ENCODE data around the gene SLC15A3. TPM values are rescaled to one million over a fixed set of nuclear protein-coding genes. Genes with fewer than 3 reads are reported as not detected.

SLC15A3 gene
- total RNA-seq, 2 experiments from 2014 or later, result 10.5 to 11.9 TPM

- TF ChIP-seq CTCF (IDR thresholded peaks at IDR 0.05), result no peak
- peaks cover 14% of the 10 kb centered on the region for H3K36me3 ChIP-seq (ENCODE audit: insufficient read depth, low read length)
- no peaks in the 10 kb centered on the region for H3K27me3 ChIP-seq (ENCODE audit: control insufficient read depth in 1 of 2, insufficient read depth in 2 of 2, low read length in 2 of 2)
- POLR2A ChIA-PET, result interaction anchor here (0.9 to 4.7 kb wide), 15 partner anchors 9 to 515 kb away, joined by 3 to 43 read pairs (median 4); partner anchors contain the start of genes CCDC86, CPSF7, CYB561A3 and PRPF19
- ATAC-seq (ENCODE audit: poor library complexity), result peak; percentile 12
- intact Hi-C loops (cut with DNase I, micrococcal nuclease), result loop anchor here (1.0 to 5.0 kb wide), 4 partner anchors 8 to 418 kb away; partner anchors contain the start of genes PRPF19 (in 2 of the 2), DDB1 (in 1 of the 2), SLC15A3 (in 1 of the 2) and TKFC (in 1 of the 2)
- H3K27ac ChIP-seq (ENCODE audit: low read depth in 1 of 2, low read length in 2 of 2), result peak overlapping the region; percentile 97 to 98
- Mint-ChIP-seq H3K9me3 (no peaks in the 10 kb centered on the region), H3K27ac (peak overlapping the region; percentile 92), H3K4me1 (ENCODE audit: low read depth) (peaks cover 65% of the 10 kb centered on the region), H3K4me3 (peak overlapping the region; percentile 96), H3K27me3 (no peaks in the 10 kb centered on the region), H3K36me3 (ENCODE audit: low read depth) (peaks cover 31% of the 10 kb centered on the region)
- H3K4me3 ChIP-seq (ENCODE audit: low read length), result peak overlapping the region; percentile 95
- H3K4me1 ChIP-seq (ENCODE audit: insufficient read depth, low read length), result peaks cover 70% of the 10 kb centered on the region
- DNase-seq, result peak in 7 of 14 experiments; percentile 11 to 67 (median 35)
- H3K9me3 ChIP-seq (ENCODE audit: control insufficient read depth in 1 of 2, insufficient read depth in 1 of 2, low read length in 2 of 2), result no peaks in the 10 kb centered on the region
- CTCF ChIA-PET, result interaction anchor here (1.2 to 3.6 kb wide), 15 partner anchors 9 to 246 kb away, joined by 3 to 30 read pairs (median 5); partner anchors contain the start of genes CD6, PRPF19, SLC15A3 and TMEM132A
Measured at GRCh38 chr11:60914633-60915247, 37.2 kb downstream of the SLC15A3 start.

GRCh38 chr11:60913793-60914632 lies 38.0 kb downstream of the SLC15A3 start, which contains the start of gene TMEM109:
TSS of gene TMEM109 (plus strand) at chr11:60914158. CDS start at chr11:60919694, 5,536 bp downstream.
- no peak for TF ChIP-seq CTCF (IDR thresholded peaks at IDR 0.05)
- peak within 1 kb of the TSS; percentile 97 to 98 for H3K27ac ChIP-seq (ENCODE audit: low read depth in 1 of 2, low read length in 2 of 2)
- POLR2A ChIA-PET, result interaction anchor here (0.7 to 4.7 kb wide), 24 partner anchors 8 to 516 kb away, joined by 3 to 43 read pairs (median 4); partner anchors contain the start of genes CCDC86, CPSF7, CYB561A3 and PRPF19
- CTCF ChIA-PET, result interaction anchor here (1.5 to 3.6 kb wide), 6 partner anchors 8 to 131 kb away, joined by 3 to 30 read pairs (median 10); partner anchors contain the start of genes CD6 and PRPF19
- peak; percentile 67 for ATAC-seq (ENCODE audit: poor library complexity)
- H3K4me1 ChIP-seq (ENCODE audit: insufficient read depth, low read length), result peaks cover 68% of the 10 kb centered on the region
- intact Hi-C loops (cut with DNase I, micrococcal nuclease), result loop anchor here (1.0 to 5.0 kb wide), 3 partner anchors 8 to 418 kb away; partner anchors contain the start of genes PRPF19 (in 2 of the 2), DDB1 (in 1 of the 2) and TKFC (in 1 of the 2)
- peak within 1 kb of the TSS; percentile 95 for H3K4me3 ChIP-seq (ENCODE audit: low read length)
- H3K27me3 ChIP-seq (ENCODE audit: control insufficient read depth in 1 of 2, insufficient read depth in 2 of 2, low read length in 2 of 2), result no peaks in the 10 kb centered on the region
- H3K36me3 ChIP-seq (ENCODE audit: insufficient read depth, low read length), result peaks cover 10% of the 10 kb centered on the region
- Mint-ChIP-seq H3K27ac (peak within 1 kb of the TSS; percentile 92), H3K36me3 (ENCODE audit: low read depth) (peaks cover 24% of the 10 kb centered on the region), H3K4me3 (peak within 1 kb of the TSS; percentile 98), H3K27me3 (no peaks in the 10 kb centered on the region), H3K9me3 (no peaks in the 10 kb centered on the region), H3K4me1 (ENCODE audit: low read depth) (peaks cover 65% of the 10 kb centered on the region)
- DNase-seq, result peak; percentile 80 to 95 (median 85)
- no peaks in the 10 kb centered on the region for H3K9me3 ChIP-seq (ENCODE audit: control insufficient read depth in 1 of 2, insufficient read depth in 1 of 2, low read length in 2 of 2)

Measured in CD4-positive, alpha-beta T cell (primary cell).